GM12891 (cell line): ENCODE measurements around the gene HSP90AB1.

ENCODE experiments used
- POU2F2 ChIP-seq: IDR thresholded peaks from 2 replicates; pipeline ENCODE4 v1.6.1; 2011; ENCODE audit warnings: low read depth, mild to moderate bottlenecking, control low read depth, low read length, moderate library complexity
- TAF1 ChIP-seq: IDR thresholded peaks from 2 replicates; pipeline ENCODE4 v1.6.1; 2011; ENCODE audit warnings: low read depth, low read length, control low read depth

- TF ChIP-seq TAF1 = no peak
- no peak for TF ChIP-seq POU2F2
Observed at GRCh38 chr6:44286747-44287146, 39.8 kb downstream of the HSP90AB1 start.
